Measurements from ENCODE around the gene ILKAP.

Gene ILKAP

DNA sequence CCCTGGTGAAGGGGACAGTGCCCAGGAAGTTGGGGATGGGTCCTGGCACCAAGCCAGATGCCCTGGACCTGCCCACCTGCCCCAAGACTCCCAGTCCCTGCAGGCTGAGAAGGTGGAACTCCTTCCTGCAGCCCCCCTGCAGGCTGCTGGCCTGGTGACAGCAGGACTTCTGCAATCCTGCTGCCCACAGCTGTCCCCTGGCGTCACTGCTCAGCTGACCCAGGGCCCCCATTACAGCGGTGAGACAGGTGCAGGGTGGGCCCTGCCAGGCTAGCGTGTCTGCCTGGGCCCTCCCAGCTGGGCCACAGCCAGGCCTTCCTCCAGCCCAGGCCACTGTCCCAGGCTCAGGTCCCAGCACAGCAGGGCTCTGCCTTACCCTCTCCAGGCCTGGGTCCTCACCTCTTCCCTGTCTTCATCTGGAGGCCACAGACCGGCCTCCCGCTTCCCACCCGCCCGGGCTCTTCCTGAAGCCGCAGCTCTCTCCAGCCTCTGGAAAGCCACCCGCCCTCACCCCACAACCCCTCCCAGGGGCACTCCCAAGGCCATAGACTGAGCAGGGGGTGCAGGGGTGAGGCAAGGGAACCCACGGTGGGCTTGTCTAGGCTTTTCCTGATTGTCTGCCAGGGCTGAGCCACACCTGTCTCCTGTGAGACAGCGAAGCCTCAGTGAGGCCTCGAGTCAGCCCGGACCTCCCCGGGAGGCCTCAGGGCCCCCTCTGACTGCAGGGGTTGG lies 53.5 kb downstream of the ILKAP start:
- DNase-seq, result no peak

DNA sequence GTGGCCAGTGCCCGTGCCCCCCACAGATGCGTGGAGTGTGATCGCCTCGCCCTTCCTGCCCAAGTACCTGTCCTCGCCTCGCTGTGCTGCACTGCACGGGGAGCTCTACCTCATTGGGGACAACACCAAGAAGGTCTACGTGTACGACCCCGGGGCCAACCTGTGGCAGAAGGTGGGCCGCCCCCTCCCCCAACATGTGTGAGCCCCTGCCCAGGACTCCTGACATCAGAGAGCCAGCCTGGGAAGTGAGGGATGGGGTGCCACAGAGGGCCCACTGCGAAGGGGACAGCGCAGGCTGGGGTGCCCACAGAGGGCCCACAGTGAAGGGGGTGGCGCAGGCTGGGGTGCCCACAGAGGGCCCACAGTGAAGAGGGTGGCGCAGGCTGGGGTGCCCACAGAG lies 54.5 kb downstream of the ILKAP start:
- DNase-seq, result no peak

DNA sequence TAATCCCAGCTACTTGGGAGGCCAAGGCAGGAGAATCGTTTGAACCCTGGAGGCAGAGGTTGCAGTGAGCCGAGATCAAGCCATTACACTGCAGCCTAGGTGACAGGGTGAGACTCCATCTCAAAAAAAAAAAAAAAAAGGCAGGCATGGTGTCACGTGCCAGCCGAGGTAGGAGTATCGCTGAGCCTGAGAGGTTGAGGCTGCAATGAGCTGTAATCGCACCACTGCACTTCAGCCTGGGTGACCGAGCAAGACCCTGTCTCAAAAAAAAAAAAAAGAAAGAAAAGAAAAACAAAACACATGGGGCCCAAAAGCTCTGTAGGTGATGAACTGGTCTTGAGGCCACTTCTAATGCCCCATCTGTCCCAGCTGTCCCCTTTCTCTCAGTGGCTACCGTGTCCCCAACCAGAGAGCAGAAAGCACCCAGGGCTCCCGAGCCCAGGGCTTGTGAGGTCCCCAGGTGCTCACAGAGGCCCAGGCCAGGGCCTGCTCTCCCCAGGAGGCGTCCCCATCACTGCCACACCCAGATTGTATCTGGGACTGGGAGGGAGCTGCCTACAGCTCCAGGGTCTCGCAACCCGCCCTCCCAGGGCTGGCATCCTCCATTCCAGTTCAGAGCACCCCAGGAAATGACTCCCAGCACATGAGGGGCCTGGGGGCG lies 56.5 kb downstream of the ILKAP start:
- no peak for DNase-seq

DNA sequence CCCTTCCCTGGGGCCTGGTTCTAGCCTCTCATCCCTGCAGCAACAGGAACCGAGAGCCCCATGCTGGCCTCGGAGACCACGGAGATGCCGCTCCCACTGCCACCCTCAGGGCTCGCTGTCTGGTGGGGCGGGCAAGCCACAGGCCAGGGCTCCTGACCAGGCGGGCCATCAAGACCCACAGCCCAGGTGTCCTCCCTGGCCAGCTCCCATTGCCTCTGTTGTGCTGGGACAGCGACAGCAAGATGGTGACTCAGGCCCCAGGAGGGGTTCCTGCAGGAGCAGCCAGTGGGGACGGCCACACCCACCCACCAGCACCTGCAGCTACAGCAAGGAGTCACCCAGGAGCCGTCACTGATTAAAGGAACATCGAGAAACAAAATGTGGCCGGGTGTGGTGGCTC lies 57.6 kb downstream of the ILKAP start:
- DNase-seq, result no peak

DNA sequence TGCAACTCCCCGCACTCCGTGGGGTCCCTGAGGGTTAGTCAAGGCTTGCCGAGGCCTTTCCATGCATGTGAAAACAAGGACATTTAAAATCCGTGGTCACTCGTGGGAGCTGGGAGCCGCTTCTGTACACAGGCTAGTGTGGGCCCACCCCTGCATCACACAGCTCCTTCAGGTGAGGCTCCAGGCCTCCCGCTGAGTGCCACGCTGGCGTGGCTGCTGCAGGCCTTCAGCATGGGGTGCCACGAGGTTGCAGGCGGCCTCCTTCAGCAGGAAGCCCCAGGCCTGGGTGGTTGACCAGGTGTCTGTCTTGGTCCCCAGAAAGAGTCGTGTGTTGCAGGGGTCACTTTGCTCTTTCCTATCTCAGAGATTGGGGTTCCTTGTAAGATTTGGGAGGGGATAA lies 58.4 kb downstream of the ILKAP start:
- DNase-seq, result no peak

DNA sequence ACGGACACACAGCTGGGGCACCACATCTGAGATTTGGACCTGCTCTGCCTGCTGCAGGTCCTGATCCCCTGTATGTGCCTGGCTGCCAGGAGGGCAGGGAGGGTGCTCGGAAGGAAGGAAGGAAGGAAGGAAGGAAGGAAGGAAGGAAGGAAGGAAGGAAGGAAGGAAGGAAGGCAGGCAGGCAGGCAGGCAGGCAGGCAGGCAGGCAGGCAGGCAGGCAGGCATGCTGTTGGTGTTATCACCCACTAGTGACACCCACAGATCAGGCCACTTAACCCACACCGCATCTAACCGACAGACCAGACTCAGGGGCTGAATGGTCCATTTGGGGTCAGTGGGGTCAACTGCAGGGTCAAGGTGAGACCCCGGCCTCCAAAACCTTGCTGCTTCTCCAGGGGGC lies 59.2 kb downstream of the ILKAP start:
- no peak for DNase-seq

DNA sequence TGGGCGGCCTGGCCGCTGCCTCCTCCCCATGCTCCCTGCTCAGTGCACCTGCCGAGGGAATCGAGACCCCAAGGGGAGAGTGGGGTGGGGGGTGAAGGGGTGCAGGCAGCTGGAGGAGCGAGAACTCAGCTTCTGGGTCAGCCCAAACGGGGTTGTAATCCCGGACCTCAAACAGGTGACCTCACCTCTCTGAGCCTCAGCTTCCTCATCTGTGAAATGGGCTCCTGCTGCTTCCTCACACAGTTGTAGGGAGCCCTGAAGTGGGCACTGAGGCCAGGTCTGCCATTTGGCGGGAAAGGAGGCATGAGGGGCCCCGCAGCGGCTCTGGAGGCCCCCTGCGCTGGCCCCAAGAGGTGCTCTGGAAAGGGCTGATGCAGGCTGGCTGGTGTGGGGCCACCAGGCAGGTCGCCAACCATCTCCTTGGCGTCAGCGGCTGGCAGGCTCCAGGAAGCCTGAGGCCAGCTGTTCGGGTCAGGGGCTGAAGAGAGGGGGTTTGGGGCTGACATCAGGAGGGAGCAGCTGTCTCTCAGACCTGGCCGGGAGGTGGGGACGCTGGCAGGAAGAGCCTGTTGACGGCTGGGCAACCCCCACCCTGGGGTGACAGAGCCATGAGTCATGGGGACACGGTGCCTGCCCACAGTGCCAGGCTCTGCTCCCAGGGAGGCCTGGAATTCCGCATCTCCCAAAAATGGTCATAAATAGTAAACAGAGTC lies 60.1 kb downstream of the ILKAP start:
- DNase-seq, result no peak

DNA sequence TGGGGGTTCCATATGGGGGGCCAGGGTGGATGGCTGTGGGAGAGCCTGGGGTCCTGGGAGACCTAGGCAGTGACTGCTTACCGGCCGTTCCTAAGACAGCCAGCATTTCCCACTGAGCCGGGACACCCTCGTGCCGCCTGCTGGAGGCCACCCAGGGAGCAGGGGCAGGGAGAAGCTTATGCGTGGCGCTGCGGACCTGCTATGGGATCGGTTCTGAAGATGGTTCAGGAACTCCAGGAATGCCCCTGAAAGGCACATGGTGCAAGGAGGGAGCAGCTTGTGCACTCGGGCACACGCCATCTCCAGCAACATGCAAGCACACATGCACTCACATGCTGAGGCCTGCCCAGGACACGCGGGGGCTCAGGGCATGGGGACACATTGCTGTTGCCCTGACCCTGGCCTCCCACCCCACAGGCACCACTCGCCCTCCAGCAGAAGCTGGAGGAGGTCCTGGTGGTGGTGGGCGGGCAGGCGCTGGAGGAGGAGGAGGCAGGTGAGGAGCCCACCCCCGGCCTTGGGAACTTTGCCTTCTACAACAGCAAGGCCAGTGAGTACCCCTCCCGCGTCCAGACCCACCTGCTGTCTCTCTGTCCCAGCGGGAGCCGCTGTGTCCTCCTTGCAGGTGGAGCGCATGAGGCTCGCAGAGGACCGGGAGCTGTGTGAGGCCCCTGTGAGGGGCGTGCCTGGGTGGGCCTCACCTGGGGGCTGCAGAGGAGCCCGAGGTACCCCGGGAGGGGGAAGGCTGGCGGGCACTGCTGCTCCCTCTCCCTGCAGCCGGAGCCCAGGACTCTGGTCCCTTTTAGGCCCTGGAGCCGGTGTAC lies 60.9 kb downstream of the ILKAP start:
- DNase-seq, result no peak

DNA sequence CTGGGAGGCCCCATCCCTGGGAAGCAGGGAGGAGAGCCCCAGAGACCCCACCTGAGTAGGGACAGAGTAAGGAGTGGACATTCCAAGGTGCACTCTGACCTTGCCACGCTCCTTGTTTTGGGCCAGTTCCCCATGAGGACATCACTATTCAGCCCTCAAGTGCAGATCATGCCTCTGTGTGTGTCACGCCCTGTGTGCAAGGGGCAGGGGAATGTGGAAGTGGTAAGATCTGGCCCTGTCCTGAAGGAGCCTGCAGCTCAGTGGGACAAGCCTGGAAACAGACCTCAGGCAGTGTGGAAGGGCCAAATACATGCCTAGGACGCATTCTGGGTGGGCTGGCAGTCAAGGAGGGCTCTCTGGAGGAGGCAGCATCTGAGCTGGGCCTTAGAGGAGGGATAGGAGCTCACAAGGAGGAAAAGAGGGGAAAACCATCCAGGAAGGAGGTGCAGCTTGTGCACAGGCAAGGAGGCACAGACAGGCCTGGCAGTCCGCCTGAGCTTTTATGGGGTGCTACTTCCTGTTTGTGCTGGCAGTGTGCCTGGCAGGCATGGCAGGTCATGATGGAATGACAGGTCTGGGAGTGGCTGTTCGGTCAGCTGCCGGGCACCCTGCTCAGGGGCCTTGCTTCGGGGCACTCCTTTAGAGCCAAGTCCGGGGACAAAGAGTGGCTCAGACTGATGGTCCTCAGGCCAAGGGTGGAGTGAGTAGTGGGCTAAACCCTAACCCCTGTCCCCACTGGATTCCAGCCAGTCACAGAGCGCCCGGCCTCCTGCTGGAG lies 61.8 kb downstream of the ILKAP start:
- DNase-seq, result no peak

DNA sequence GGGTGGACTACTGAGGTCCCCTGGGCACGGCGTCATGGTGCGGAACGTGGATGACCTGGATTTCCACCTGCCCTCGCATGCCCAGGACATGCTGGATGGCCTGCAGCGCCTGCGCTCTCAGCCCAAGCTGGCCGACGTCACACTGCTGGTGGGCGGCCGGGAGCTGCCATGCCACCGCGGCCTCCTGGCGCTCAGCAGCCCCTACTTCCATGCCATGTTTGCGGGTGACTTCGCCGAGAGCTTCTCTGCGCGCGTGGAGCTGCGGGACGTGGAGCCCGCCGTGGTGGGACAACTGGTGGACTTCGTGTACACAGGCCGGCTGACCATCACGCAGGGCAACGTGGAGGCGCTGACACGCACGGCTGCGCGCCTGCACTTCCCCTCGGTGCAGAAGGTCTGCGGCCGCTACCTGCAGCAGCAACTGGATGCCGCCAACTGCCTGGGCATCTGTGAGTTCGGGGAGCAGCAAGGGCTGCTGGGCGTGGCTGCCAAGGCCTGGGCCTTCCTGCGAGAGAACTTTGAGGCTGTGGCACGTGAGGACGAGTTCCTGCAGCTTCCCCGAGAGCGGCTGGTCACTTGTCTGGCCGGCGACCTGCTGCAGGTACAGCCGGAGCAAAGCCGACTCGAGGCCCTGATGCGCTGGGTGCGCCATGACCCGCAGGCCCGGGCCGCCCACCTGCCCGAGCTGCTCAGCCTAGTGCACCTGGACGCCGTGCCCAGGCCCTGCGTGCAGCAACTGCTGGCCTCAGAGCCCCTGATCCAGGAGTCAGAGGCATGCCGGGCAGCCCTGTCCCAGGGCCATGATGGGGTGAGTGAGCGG lies 62.6 kb downstream of the ILKAP start:
- DNase-seq, result no peak

DNA sequence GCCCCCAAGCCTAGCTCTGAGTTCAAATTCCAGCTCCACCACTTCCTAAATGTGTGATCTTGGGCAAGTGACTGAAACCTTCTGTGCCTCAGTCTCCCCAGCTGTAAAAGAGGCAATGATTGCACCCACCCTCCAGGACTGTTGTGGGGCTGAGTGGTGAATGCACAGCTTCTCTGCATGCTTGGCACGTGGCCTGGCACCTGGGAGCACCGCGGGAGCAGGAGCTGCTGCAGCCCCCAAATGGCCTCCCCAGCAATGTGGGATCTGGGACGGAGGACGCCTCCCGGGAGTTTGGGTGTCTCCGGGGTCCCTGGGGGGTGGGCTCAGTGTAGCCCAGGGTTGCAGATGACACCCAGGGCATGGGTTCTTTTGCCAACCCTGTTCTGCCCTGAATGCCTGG lies 63.5 kb downstream of the ILKAP start:
- DNase-seq, result no peak

DNA sequence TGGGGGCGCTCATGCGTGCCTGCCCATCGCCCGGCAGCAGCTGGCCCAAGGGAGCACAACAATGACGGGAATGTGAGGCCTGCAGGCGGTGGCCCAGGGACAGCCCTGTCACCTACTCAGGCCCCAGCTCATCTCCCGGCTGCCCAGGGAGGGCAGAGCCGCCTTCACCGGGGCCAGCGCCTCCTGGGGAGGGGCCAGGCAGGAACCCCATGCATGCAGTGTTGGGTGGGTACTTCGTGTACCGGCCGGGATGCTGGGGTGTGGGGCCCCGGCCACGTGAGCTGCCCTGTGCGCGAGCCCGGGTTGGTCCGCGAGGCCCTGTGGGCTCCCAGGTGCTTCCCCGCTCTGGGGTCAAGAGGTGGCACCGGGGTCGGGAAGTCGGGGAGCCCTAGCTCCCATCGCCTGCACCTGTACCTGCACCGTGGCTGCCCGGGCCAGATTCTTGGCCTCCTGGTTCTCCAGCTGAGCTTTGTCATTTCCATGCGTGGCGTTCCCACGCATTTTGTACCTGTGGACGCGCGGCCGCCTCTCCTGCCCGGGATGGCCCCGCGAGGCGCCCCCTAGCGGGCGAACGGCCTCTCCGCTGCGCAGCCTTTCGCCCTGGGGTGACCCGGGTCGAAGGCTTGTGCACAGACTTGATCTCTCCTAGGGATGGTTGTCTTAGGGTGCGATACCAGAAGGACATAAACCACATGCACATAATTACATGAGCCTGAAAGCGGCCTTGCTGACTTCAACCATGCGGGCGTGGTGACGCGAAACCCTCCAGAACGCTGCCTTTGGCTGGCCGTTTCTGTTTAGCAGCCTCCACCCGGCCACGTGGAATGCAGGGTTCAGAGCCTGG lies 64.1 kb downstream of the ILKAP start:
- no peak for DNase-seq

DNA sequence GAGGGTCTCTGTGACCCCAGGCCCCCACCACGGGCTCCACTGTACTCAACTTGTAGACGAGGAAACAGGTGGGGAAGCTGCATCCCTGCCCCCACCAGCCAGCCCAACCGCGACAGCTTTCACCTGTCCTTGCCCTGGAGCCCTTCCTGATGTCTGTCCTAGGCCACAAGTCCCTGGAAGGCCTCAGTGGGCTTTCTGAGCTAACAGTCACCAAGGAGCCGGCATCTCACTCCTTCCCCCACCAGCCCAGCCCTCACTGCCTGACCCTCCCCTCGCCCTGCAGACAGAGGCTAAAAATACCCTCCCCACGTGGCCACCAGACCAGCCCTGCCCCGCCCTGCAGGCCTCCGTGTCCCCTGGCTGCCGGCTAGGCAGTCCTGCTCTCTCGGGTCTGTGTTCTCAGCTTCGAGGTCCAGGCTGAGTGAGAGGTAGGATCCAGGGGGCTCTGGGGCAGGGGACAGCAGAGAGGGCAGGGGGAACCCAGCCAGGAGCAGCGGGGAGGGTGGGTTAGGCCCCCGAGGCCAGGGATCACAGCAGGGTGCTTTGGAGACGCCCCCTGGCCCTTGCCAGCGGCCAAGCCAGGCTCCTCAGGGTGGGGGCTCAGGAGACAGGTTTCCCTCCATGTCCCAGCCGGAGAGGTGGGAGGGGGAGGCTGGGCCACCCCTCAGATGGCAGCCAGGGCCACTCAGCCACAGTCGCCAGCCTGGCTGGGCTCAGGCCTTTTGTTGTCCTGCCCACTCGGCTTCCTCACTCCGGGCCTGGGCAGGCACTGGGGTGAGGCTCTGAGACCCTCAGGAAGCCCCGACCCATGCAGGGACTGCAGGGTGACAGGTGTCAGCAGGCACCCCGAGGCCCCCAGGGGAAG lies 64.9 kb downstream of the ILKAP start, which contains the start of gene KLHL30:
TSS of gene KLHL30 (plus strand) at position 338 of the 865 bp plus-strand sequence. CDS start 2,087 bp downstream, outside the sequence.
- DNase-seq, result no peak

DNA sequence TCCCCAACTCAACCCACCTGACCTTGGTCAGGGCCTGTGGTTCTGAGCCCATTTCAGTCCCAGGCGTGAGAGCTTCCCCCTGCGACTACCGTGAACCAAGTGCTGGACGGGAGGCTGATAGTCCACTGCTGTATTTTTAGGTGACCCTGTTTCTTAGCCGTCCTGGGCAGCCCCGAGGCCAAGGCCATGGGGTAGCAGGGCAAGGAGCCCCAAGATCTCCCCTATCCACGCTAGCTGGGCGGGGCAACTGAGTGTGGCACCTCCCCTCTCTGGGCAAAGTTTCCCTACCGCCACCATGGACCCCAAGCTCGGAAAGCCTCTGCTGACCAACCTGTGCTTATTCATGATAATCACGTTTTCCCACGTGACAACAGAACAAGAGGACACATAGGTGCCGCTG lies 65.6 kb downstream of the ILKAP start:
- DNase-seq, result no peak

DNA sequence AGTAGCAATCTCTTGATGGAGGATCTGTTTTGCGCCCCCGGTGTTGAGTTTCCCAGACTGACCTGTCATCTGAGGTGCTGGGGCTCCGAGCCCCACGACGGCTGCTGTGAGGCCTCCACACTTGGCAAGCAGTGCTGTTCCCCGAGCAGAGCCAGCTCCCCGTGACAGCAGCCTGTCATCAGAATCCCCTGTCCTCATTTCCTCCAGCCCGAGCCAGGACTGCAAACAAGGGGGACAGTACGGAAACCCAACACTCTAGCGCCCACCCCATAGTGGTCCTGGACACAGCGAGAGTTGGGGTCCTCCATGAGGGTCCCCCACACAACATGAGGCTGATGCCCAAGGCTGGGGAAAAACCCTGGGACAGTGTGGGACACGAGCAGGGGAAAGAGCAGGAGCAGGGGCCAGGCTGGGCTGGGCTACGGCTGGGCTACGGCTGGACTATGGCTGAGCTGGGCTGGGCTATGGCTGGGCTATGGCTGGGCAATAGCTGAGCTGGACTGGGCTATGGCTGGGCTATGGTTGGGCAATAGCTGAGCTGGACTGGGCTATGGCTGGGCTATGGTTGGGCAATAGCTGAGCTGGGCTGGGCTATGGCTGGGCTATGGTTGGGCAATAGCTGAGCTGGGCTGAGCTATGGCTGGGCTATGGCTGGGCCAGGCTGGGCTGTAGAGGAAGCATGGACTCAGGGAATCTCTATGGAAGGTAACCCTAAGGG lies 66.5 kb downstream of the ILKAP start:
- no peak for DNase-seq

DNA sequence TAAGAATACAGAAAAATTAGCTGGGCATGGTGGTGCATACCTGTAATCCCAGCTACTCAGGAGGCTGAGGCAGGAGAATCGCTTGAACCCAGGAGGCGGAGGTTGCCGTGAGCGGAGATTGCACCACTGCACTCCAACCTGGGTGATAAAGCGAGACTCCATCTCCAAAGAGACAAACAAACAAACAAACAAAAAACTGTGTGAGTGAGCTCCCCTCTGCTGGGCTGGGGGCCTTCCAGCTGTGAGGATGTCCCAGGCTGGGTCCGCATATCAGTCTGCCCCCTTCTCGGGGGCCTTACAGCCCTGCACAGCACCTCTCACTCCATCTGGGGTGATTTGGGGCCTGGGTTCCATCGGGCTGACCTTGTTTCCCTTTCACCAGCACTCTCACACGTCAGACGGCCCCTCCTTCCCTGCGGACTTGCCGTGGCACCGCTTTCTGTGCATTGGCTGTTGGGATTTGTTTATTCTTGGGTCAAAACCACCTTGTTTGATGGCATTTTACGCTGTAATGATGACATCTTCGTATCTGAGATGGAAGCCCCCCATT lies 67.8 kb downstream of the ILKAP start:
- DNase-seq, result no peak

DNA sequence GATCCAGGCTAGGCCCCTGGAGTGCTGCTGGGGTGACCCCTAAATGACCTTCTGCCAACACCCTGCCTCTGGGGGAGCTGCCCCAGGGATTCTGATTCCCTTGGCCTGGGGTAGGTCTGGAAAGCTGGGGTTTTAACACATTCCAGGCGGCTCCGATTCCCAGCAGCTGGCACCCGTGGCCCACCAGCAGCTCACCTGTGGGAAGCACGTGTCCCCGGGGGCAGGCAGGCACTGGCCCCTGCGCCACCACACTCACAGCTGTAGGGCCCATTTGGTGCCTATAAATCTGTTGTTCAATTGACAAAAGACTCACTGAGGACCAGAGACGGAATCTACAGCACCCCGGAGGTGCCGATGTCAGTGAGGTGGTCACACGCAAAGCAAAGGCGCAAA lies 69.1 kb downstream of the ILKAP start:
- no peak for DNase-seq

Data from NCI-H2081 treated with DMSO at 0.1 percent for 48 hours (cell line).